Metanephros (tissue), 1 donor: ENCODE data around the gene OOSP4B. TPM values are rescaled to one million over a fixed set of nuclear protein-coding genes. Genes with fewer than 3 reads are reported as not detected.

ENCODE experiments used
- total RNA-seq: library from RNA; depleted of rRNA; stranded (reverse); fragments of >200 nt; gene quantifications from one replicate; pipeline ENCODE4 v1.2.3, GENCODE V29; 2014

OOSP4B gene
- total RNA-seq, result not detected

DNA sequence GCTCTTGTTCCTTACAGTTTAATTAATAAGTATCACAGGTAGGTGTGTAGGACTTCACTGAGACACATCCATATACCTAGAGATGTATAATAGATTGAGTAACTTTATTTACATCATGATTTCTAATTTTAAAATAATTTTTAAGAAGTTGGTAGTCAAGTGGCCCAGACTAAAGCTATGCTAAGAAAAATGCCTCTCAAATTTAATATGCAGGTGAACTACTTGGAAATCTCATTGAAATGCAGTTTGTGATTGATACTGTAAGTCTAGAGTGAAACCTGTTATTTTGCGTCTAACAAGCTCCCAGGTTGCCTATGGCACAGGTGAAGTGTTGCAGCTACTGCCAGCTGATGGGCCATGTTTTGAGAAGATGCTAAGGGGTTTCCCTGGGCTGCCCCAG, at the start of gene OOSP4B:
Gene OOSP4B (plus strand): TSS at position 301 of the 400 bp plus-strand sequence.

DNA sequence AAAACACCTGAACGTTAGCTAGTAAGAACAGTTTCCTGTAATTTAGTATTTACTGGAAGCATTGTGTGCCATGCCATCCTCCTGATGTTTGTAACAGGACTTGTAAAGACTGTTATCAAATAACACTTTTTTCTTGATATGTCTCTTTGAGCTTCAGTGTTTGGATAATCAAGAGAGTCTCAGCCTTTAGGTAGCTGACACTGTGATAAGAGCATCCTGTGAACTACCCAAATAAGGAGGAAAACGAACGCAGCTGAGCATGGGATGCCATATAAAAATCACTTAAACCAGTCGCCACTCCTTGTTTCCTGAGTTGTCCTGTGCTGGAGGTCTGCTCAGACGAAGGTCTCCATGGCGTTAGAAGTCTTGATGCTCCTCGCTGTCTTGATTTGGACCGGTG, 23.1 kb downstream of the OOSP4B start, which contains the start of gene OOSP2:
Gene OOSP2 (plus strand): TSS at position 301 of the 400 bp plus-strand sequence. CDS start 51 bp downstream, at position 352.

DNA sequence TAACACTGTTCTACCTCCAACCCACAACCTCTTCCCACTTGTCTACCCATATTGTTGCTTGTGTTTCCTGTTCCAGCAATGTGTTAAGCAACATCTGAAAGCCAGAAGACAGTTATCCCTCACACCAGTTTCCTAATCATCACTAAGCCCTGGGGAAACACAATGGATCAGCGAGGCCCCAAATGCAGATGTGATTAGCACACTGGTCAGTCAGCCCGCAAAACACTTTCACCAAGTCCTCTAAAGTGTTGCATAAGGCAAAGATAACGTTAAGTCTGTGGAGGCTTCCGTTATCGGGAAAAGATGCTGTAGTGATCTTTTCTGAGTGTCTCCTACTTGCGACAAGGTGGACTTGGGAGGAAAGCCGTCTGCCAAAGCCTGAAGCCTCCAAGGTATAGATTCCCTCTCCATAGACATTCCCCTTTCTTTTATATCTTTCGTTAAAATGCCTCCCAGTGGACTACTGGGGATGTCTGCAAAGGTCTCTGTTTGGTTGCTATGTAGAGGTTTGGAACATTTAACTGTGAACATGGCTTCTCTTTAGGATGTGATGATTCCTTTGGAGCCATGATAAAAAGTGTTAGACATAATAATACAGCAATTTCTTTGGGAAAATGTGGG, 39.5 kb downstream of the OOSP4B start, which contains the start of gene MS4A3:
Gene MS4A3 (plus strand): TSS at position 317 of the 621 bp plus-strand sequence. CDS start 4,496 bp downstream, outside the sequence.

Other genes with a start within 250 kb of the OOSP4B start
- gene MRPL16, start 206.4 kb upstream of the OOSP4B start, total RNA-seq, result 36.0 TPM
- 0.53 TPM for gene CBLIF, start 171.7 kb upstream of the OOSP4B start, total RNA-seq
- 1.4 TPM for gene TCN1, start 150.7 kb upstream of the OOSP4B start, total RNA-seq
- gene OOSP3, start 138.4 kb upstream of the OOSP4B start, total RNA-seq, result not detected
- gene OOSP1, start 78.7 kb upstream of the OOSP4B start, total RNA-seq, result not detected
- gene OOSP4A, start 53.1 kb upstream of the OOSP4B start, total RNA-seq, result not detected
- gene OOSP2, start 23.2 kb downstream of the OOSP4B start, total RNA-seq, result not detected
- gene MS4A3, start 39.5 kb downstream of the OOSP4B start, total RNA-seq, result 8.8 TPM
- gene MS4A2, start 71.5 kb downstream of the OOSP4B start, total RNA-seq, result 0.47 TPM
- 50.2 TPM for gene MS4A6A, start 165.9 kb downstream of the OOSP4B start, total RNA-seq
- 1.3 TPM for gene MS4A4E, start 226.0 kb downstream of the OOSP4B start, total RNA-seq